ENCODE measurements around the gene DMD. TPM values are rescaled to one million over a fixed set of nuclear protein-coding genes. Genes with fewer than 3 reads are reported as not detected.

DMD gene
- total and polyA plus RNA-seq, 2 donors (not counting 1 experiment from before 2014, with no cell fraction given): 2.0 to 51.8 TPM

DNA sequence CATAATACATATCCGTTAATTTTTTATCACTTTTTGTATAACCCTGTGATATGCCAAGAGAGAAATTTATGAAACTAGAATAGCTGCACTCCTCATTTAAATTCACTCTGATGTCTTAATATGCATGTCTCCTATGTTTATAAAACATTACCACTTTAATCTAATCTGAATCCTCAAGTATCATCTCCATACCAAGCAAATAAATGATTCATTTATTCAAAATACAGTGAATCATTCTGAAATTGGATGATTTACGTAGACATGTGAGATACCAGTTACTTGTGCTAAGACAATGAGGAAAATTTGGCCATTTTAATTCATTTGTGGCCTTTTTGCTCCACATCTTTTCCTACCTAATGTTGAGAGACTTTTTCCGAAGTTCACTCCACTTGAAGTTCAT is 1704.4 kb downstream of the DMD start:
- Histone ChIP-seq H4K20me1 (ENCODE audit: control insufficient read depth, insufficient read depth, low read length, poor library complexity, severe bottlenecking) (no peaks in the 10 kb centered on the region), H3K4me1 (ENCODE audit: control insufficient read depth in 2 of 2, insufficient read depth in 2 of 2, low read length in 2 of 2) (no peaks in the 10 kb centered on the region), H3K27me3 (replicated peaks in 1 of 4; ENCODE audit: control extremely low read depth in 1 of 4, control insufficient read depth in 3 of 4, insufficient read depth in 4 of 4, low read length in 3 of 4) (no peaks in the 10 kb centered on the region), H3K4me2 (replicated peaks; ENCODE audit: low read depth, low read length, poor library complexity, severe bottlenecking) (no peak overlapping the region), H3K4me3 (ENCODE audit: control extremely low read depth in 1 of 5, extremely low read depth in 1 of 5, insufficient read depth in 1 of 5, low read depth in 2 of 5, low read length in 4 of 5) (no peak overlapping the region), H3K36me3 (replicated peaks in 1 of 2; ENCODE audit: control extremely low read depth in 1 of 2, control insufficient read depth in 1 of 2, extremely low read depth in 1 of 2, insufficient read depth in 2 of 2, low read length in 1 of 2) (no peaks in the 10 kb centered on the region), H3K27ac (ENCODE audit: low read length in 2 of 2) (no peak overlapping the region), H2AFZ (ENCODE audit: insufficient read depth, low read depth, low read length, poor library complexity, severe bottlenecking) (no peak overlapping the region), H3K9ac (ENCODE audit: low read length) (no peak overlapping the region), H3K9me3 (ENCODE audit: control extremely low read depth in 1 of 3, control insufficient read depth in 2 of 3, insufficient read depth in 1 of 3, low read length in 2 of 3) (no peaks in the 10 kb centered on the region), H3K79me2 (ENCODE audit: control insufficient read depth, insufficient read depth, low read length) (no peaks in the 10 kb centered on the region)
- no peak overlapping the region for H3K4me3 Mint-ChIP-seq
- ATAC-seq (ENCODE audit: low read depth): no peak
- H3K9me3 Mint-ChIP-seq (ENCODE audit: insufficient read depth): no peaks in the 10 kb centered on the region
- no peak overlapping the region for H3K27ac Mint-ChIP-seq
- H3K27me3 Mint-ChIP-seq: no peaks in the 10 kb centered on the region
- POLR2A ChIA-PET: no interaction called here
- no CpG with 5 or more reads among the region's 3 CpGs for WGBS (ENCODE audit: insufficient coverage)
- no peak for TF ChIP-seq EZH2 (IDR thresholded peaks at IDR 0.05; ENCODE audit: borderline replicate concordance, insufficient read depth, low read depth, low read length, poor library complexity, severe bottlenecking)
- TF ChIP-seq, protein P1, sequence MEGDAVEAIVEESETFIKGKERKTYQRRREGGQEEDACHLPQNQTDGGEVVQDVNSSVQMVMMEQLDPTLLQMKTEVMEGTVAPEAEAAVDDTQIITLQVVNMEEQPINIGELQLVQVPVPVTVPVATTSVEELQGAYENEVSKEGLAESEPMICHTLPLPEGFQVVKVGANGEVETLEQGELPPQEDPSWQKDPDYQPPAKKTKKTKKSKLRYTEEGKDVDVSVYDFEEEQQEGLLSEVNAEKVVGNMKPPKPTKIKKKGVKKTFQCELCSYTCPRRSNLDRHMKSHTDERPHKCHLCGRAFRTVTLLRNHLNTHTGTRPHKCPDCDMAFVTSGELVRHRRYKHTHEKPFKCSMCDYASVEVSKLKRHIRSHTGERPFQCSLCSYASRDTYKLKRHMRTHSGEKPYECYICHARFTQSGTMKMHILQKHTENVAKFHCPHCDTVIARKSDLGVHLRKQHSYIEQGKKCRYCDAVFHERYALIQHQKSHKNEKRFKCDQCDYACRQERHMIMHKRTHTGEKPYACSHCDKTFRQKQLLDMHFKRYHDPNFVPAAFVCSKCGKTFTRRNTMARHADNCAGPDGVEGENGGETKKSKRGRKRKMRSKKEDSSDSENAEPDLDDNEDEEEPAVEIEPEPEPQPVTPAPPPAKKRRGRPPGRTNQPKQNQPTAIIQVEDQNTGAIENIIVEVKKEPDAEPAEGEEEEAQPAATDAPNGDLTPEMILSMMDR (IDR thresholded peaks at IDR 0.05): no peak
- no peaks in the 10 kb centered on the region for H3K4me1 Mint-ChIP-seq
- CTCF ChIA-PET: no interaction called here
- intact Hi-C loops (cut with micrococcal nuclease): no loop called here
- DNase-seq: no peak

DNA sequence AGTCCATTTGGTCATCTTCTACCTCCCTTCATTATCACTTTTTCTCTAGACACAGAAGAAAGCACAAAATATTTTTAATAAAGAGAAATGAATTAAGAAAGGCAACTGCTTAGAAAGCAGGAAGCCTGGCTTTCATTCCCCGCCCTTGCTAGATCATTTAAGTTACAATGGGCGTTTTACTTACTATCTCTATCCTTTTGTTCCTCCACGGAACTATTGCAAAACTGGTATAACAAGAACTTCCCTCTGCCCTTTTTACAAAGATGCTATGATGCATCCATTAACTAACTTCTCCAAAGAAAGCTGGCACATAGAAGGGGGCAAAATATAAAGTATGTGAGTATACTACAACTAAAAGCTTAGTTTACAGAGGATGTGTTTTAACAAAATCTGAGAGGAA is 1705.0 kb downstream of the DMD start:
- H3K4me1 ChIP-seq (ENCODE audit: control insufficient read depth in 2 of 2, insufficient read depth in 2 of 2, low read length in 2 of 2): no peaks in the 10 kb centered on the region
- intact Hi-C loops (cut with micrococcal nuclease): no loop called here
- Mint-ChIP-seq H3K27ac (no peak overlapping the region), H3K4me1 (no peaks in the 10 kb centered on the region), H3K9me3 (ENCODE audit: insufficient read depth) (no peaks in the 10 kb centered on the region), H3K4me3 (no peak overlapping the region), H3K27me3 (no peaks in the 10 kb centered on the region)
- TF ChIP-seq, protein P1 (IDR thresholded peaks at IDR 0.05): no peak
- TF ChIP-seq EZH2 (IDR thresholded peaks at IDR 0.05; ENCODE audit: borderline replicate concordance, insufficient read depth, low read depth, low read length, poor library complexity, severe bottlenecking): no peak
- no peak overlapping the region for H3K4me2 ChIP-seq (replicated peaks; ENCODE audit: low read depth, low read length, poor library complexity, severe bottlenecking)
- no peak for ATAC-seq (ENCODE audit: low read depth)
- DNase-seq: no peak
- H3K9ac ChIP-seq (ENCODE audit: low read length): no peak overlapping the region
- no peak overlapping the region for H3K4me3 ChIP-seq (ENCODE audit: control extremely low read depth in 1 of 5, extremely low read depth in 1 of 5, insufficient read depth in 1 of 5, low read depth in 2 of 5, low read length in 4 of 5)
- H3K79me2 ChIP-seq (ENCODE audit: control insufficient read depth, insufficient read depth, low read length): no peaks in the 10 kb centered on the region
- ChIA-PET CTCF (no interaction called here), POLR2A (no interaction called here)
- H3K9me3 ChIP-seq (ENCODE audit: control extremely low read depth in 1 of 3, control insufficient read depth in 2 of 3, insufficient read depth in 1 of 3, low read length in 2 of 3): no peaks in the 10 kb centered on the region
- H3K27me3 ChIP-seq (replicated peaks in 1 of 4; ENCODE audit: control extremely low read depth in 1 of 4, control insufficient read depth in 3 of 4, insufficient read depth in 4 of 4, low read length in 3 of 4): no peaks in the 10 kb centered on the region
- H3K36me3 ChIP-seq (replicated peaks in 1 of 2; ENCODE audit: control extremely low read depth in 1 of 2, control insufficient read depth in 1 of 2, extremely low read depth in 1 of 2, insufficient read depth in 2 of 2, low read length in 1 of 2): no peaks in the 10 kb centered on the region
- no peak overlapping the region for H2AFZ ChIP-seq (ENCODE audit: insufficient read depth, low read depth, low read length, poor library complexity, severe bottlenecking)
- H4K20me1 ChIP-seq (ENCODE audit: control insufficient read depth, insufficient read depth, low read length, poor library complexity, severe bottlenecking): no peaks in the 10 kb centered on the region
- no CpG with 5 or more reads among the region's 3 CpGs for WGBS (ENCODE audit: insufficient coverage)
- H3K27ac ChIP-seq (ENCODE audit: low read length in 2 of 2): no peak overlapping the region
